Activated B cell treated with CpG ODN at 0.5 μM for 24 hours (primary cell): ENCODE data around the gene MB. TPM values are rescaled to one million over a fixed set of nuclear protein-coding genes. Genes with fewer than 3 reads are reported as not detected.

Source experiments
- ATAC-seq: fragments of 200-7000 bp; cut with Tn5 transposase; one replicate; pipeline ENCODE4 v1.10.0; 2021; ENCODE audit warnings: low read depth, mild to moderate bottlenecking, moderate library complexity
- CTCF ChIA-PET: fragments of 350-600 bp; sonication (Branson Sonifier 250); formaldehyde crosslinking; loops from one replicate; lab custom pipeline; 2021; ENCODE audit warnings: antibody characterized with exemption; lab: Charles Lee
- POLR2A ChIA-PET: fragments of 350-600 bp; sonication (Branson Sonifier 250); formaldehyde crosslinking; loops from one replicate; lab custom pipeline; 2021; ENCODE audit warnings: antibody characterized with exemption; lab: Charles Lee
- DNase-seq: peaks from one replicate; pipeline ENCODE4 v3.0.0; 2022
- H3K27ac Mint-ChIP-seq: one replicate; pipeline ENCODE4 v1.8.0; 2020; ENCODE audit warnings: mixed read lengths
- H3K27me3 Mint-ChIP-seq: one replicate; pipeline ENCODE4 v1.8.0; 2021; ENCODE audit warnings: mixed read lengths
- H3K36me3 Mint-ChIP-seq: one replicate; pipeline ENCODE4 v1.8.0; 2021; ENCODE audit warnings: low read depth, mixed read lengths
- H3K4me1 Mint-ChIP-seq: one replicate; pipeline ENCODE4 v1.8.0; 2021; ENCODE audit warnings: mixed read lengths
- H3K4me3 Mint-ChIP-seq: one replicate; pipeline ENCODE4 v1.8.0; 2020; ENCODE audit warnings: mild to moderate bottlenecking, mixed read lengths
- H3K9me3 Mint-ChIP-seq: one replicate; pipeline ENCODE4 v1.8.0; 2020; ENCODE audit warnings: mixed read lengths
- CTCF ChIP-seq: fragments of 200-600 bp; IDR thresholded peaks from one replicate; pipeline ENCODE4 v1.8.0; 2022; ENCODE audit warnings: antibody characterized with exemption, mild to moderate bottlenecking
- intact Hi-C: fragments of 100-400 bp; cut with micrococcal nuclease; formaldehyde crosslinking; loops from one replicate; pipeline ENCODE4 v1.15.1; 2024
- total RNA-seq: library from RNA; stranded (reverse); gene quantifications from 2 replicates; pipeline ENCODE4 v1.2.3, GENCODE V29; 2022

Gene MB
- total RNA-seq, 1 donor from 2014 or later = not detected

- DNase-seq (no peak), ATAC-seq (no peak)
- H3K9me3 Mint-ChIP-seq = no peaks in the 10 kb centered on the region
- ChIA-PET POLR2A (no interaction called here), CTCF (no interaction called here)
- TF ChIP-seq CTCF = no peak
- H3K4me3 Mint-ChIP-seq = no peak overlapping the region
- intact Hi-C loops = no loop called here
- peaks cover 30% of the 10 kb centered on the region for H3K4me1 Mint-ChIP-seq
- H3K36me3 Mint-ChIP-seq = peaks cover 2% of the 10 kb centered on the region
- H3K27ac Mint-ChIP-seq = no peak overlapping the region
- peaks cover 3% of the 10 kb centered on the region for H3K27me3 Mint-ChIP-seq
These were observed 28.5 kb upstream of the MB start for GRCh38 chr22:35645646-35646045.

- no peak overlapping the region for H3K27ac Mint-ChIP-seq
- no peak overlapping the region for H3K4me3 Mint-ChIP-seq
- ChIA-PET CTCF (no interaction called here), POLR2A (interaction anchor here (0.7 kb wide), 1 partner anchor 520 kb away, joined by 5 read pairs; no protein-coding TSS in a partner anchor)
- intact Hi-C loops = no loop called here
- ATAC-seq (no peak), DNase-seq (no peak)
- peaks cover 19% of the 10 kb centered on the region for H3K4me1 Mint-ChIP-seq
- peaks cover 2% of the 10 kb centered on the region for H3K36me3 Mint-ChIP-seq
- peaks cover 3% of the 10 kb centered on the region for H3K27me3 Mint-ChIP-seq
- TF ChIP-seq CTCF = no peak
- H3K9me3 Mint-ChIP-seq = no peaks in the 10 kb centered on the region
These were observed 26.9 kb upstream of the MB start for GRCh38 chr22:35643991-35644390.

GRCh38 chr22:35642305-35642741, 25.2 kb upstream of the MB start:
- H3K4me3 Mint-ChIP-seq = no peak overlapping the region
- H3K9me3 Mint-ChIP-seq = no peaks in the 10 kb centered on the region
- H3K27ac Mint-ChIP-seq = no peak overlapping the region
- ATAC-seq = no peak
- peaks cover 9% of the 10 kb centered on the region for H3K27me3 Mint-ChIP-seq
- intact Hi-C loops = no loop called here
- ChIA-PET POLR2A (no interaction called here), CTCF (no interaction called here)
- TF ChIP-seq CTCF = no peak
- no peak for DNase-seq
- peaks cover 6% of the 10 kb centered on the region for H3K4me1 Mint-ChIP-seq
- H3K36me3 Mint-ChIP-seq = no peaks in the 10 kb centered on the region

GRCh38 chr22:35641494-35642120, 24.5 kb upstream of the MB start:
- H3K36me3 Mint-ChIP-seq = no peaks in the 10 kb centered on the region
- ChIA-PET POLR2A (no interaction called here), CTCF (no interaction called here)
- peaks cover 11% of the 10 kb centered on the region for H3K27me3 Mint-ChIP-seq
- ATAC-seq (no peak), DNase-seq (no peak)
- no peak overlapping the region for H3K4me3 Mint-ChIP-seq
- H3K27ac Mint-ChIP-seq = no peak overlapping the region
- no peaks in the 10 kb centered on the region for H3K9me3 Mint-ChIP-seq
- intact Hi-C loops = no loop called here
- TF ChIP-seq CTCF = no peak
- H3K4me1 Mint-ChIP-seq = peaks cover 1% of the 10 kb centered on the region

- no peak for ATAC-seq
- DNase-seq = no peak
- intact Hi-C loops = no loop called here
- peaks cover 1% of the 10 kb centered on the region for H3K9me3 Mint-ChIP-seq
- POLR2A ChIA-PET = no interaction called here
- H3K36me3 Mint-ChIP-seq = no peaks in the 10 kb centered on the region
- no peak for TF ChIP-seq CTCF
- no peak overlapping the region for H3K27ac Mint-ChIP-seq
- H3K4me1 Mint-ChIP-seq = no peaks in the 10 kb centered on the region
- CTCF ChIA-PET = no interaction called here
- H3K27me3 Mint-ChIP-seq = peaks cover 13% of the 10 kb centered on the region
- H3K4me3 Mint-ChIP-seq = no peak overlapping the region
These were observed 21.3 kb upstream of the MB start for GRCh38 chr22:35638410-35638809.
